Measurements from ENCODE around the gene CD34.

DNA sequence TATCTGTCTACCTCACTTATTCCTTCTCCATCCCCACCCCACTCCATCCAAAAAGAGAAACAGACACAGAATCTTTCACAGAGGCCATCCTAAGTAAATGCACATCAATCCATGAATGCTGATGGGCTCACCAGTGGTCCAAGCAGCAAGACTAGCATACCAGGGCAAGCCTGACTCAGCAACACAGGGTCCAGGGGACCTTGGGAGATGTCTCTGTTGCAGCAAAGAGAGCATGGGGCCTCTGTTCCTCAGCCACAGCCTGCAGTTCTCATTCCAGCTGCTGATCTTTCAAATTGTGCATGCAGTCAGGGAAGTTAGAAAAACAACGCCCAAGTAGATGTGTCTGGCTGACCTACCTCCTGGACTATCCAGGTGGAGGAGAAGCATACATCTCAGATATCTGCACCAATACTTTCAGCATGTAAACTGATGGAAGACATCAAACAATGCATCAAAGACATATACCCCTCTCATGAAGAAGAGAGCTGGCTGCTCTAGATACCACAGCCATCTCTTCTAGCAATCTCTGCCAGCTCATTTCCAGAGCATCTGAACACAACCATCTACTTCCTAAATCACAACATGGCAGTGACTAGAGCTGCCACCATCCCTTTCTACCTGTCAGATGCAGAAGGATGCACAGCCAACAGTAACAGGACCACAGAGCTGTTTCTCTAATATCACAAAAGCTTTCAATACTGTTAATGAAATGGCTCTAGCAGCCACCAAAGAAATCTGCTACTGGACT lies 54.5 kb downstream of the CD34 start:
- TF ChIP-seq, protein P1, sequence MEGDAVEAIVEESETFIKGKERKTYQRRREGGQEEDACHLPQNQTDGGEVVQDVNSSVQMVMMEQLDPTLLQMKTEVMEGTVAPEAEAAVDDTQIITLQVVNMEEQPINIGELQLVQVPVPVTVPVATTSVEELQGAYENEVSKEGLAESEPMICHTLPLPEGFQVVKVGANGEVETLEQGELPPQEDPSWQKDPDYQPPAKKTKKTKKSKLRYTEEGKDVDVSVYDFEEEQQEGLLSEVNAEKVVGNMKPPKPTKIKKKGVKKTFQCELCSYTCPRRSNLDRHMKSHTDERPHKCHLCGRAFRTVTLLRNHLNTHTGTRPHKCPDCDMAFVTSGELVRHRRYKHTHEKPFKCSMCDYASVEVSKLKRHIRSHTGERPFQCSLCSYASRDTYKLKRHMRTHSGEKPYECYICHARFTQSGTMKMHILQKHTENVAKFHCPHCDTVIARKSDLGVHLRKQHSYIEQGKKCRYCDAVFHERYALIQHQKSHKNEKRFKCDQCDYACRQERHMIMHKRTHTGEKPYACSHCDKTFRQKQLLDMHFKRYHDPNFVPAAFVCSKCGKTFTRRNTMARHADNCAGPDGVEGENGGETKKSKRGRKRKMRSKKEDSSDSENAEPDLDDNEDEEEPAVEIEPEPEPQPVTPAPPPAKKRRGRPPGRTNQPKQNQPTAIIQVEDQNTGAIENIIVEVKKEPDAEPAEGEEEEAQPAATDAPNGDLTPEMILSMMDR (IDR thresholded peaks at IDR 0.05; ENCODE audit: low read length) = no peak
- TF ChIP-seq EZH2 (IDR thresholded peaks at IDR 0.05; ENCODE audit: borderline replicate concordance, low read length) = no peak
